Breast epithelium (tissue), 4 donors: ENCODE measurements around the gene CNTRL. TPM values are rescaled to one million over a fixed set of nuclear protein-coding genes. Genes with fewer than 3 reads are reported as not detected.

Source experiments
- DNase-seq, 2 donors: peaks; one replicate each; pipeline ENCODE4 v3.0.0-alpha.2; 2019; ENCODE audit warnings: low spot score in 2 of 2
- H3K27ac ChIP-seq, 2 donors: fragments of 200-600 bp; sonication (generic) in 1 of 2; one replicate each; pipeline ENCODE4 v1.5.1; 2016 to 2019; ENCODE audit warnings: mild to moderate bottlenecking in 1 of 2
- H3K27me3 ChIP-seq, 2 donors: fragments of 200-600 bp; sonication (generic) in 1 of 2; one replicate each; pipeline versions ENCODE4 v1.5.1 to v1.6.0; 2017 to 2019; ENCODE audit warnings: control low read depth in 1 of 2, mild to moderate bottlenecking in 1 of 2
- H3K36me3 ChIP-seq: fragments of 200-600 bp; one replicate; pipeline ENCODE4 v1.5.1; 2019
- H3K4me1 ChIP-seq, 2 donors: fragments of 200-600 bp; sonication (generic); one replicate each; pipeline ENCODE4 v1.5.1; 2016 to 2019; ENCODE audit warnings: control low read depth in 1 of 2
- H3K4me3 ChIP-seq, 3 donors: fragments of 200-600 bp; sonication (generic); 1 replicate in 2 of 3; 2 replicates in 1 of 3; pipeline ENCODE4 v1.5.1; 2016 to 2019; ENCODE audit warnings: mild to moderate bottlenecking in 3 of 3, moderate library complexity in 2 of 3
- H3K9me3 ChIP-seq, 2 donors: fragments of 200-600 bp; sonication (generic) in 1 of 2; one replicate each; pipeline ENCODE4 v1.5.1; 2016 to 2019; ENCODE audit warnings: control low read depth in 1 of 2
- CTCF ChIP-seq, 3 donors: fragments of 450-650 bp; IDR thresholded peaks; one replicate each; pipeline ENCODE4 v1.5.1; 2016 to 2017; ENCODE audit warnings: antibody characterized with exemption in 3 of 3, mild to moderate bottlenecking in 3 of 3, moderate library complexity in 3 of 3
- POLR2A ChIP-seq: fragments of 450-650 bp; IDR thresholded peaks from one replicate; pipeline ENCODE4 v1.6.1; 2016; ENCODE audit warnings: antibody characterized with exemption, mild to moderate bottlenecking, moderate library complexity
- POLR2AphosphoS5 ChIP-seq, 3 donors: sonication (generic); formaldehyde crosslinking; IDR thresholded peaks; one replicate each; pipeline ENCODE4 v1.6.1; 2017; ENCODE audit warnings: antibody characterized with exemption in 3 of 3
- intact Hi-C: fragments of 100-400 bp; cut with DNase I; formaldehyde crosslinking; loops from one replicate; pipeline ENCODE4 v1.15.1; 2023; ENCODE audit warnings: low total_unique reads
- total RNA-seq, 3 donors: library from RNA; depleted of rRNA; stranded (reverse); fragments of >200 nt; gene quantifications; one replicate each; pipeline ENCODE4 v1.1.0, GENCODE V29; 2016

Gene CNTRL
- total RNA-seq, 3 donors from 2014 or later = 18.4 to 26.8 (median 22.9) TPM

- Histone ChIP-seq H3K36me3 (no peaks in the 10 kb centered on the region), H3K27ac (no peak overlapping the region)
- TF ChIP-seq CTCF (IDR thresholded peaks at IDR 0.05) (no peak), POLR2AphosphoS5 (IDR thresholded peaks at IDR 0.05) (no peak), POLR2A (no peak)
Observed at GRCh38 chr9:121141306-121141705, 66.6 kb downstream of the CNTRL start.

GRCh38 chr9:121141706-121142105 is 67.0 kb downstream of the CNTRL start:
- DNase-seq = no peak
- Histone ChIP-seq H3K27ac (no peak overlapping the region), H3K4me3 (no peak overlapping the region), H3K27me3 (no peaks in the 10 kb centered on the region), H3K36me3 (no peaks in the 10 kb centered on the region), H3K4me1 (no peaks in the 10 kb centered on the region), H3K9me3 (no peaks in the 10 kb centered on the region)
- intact Hi-C loops = no loop called here
- TF ChIP-seq CTCF (IDR thresholded peaks at IDR 0.05) (no peak), POLR2A (no peak), POLR2AphosphoS5 (IDR thresholded peaks at IDR 0.05) (no peak)

More at GRCh38 chr9:121141306-121141705, 66.6 kb downstream of the CNTRL start:
- intact Hi-C loops = no loop called here
- Histone ChIP-seq H3K9me3 (no peaks in the 10 kb centered on the region), H3K27me3 (no peaks in the 10 kb centered on the region), H3K4me1 (no peaks in the 10 kb centered on the region), H3K4me3 (no peak overlapping the region)
- DNase-seq = no peak

- Histone ChIP-seq H3K27ac (no peak overlapping the region), H3K9me3 (no peaks in the 10 kb centered on the region), H3K27me3 (no peaks in the 10 kb centered on the region), H3K4me3 (no peak overlapping the region), H3K36me3 (no peaks in the 10 kb centered on the region), H3K4me1 (no peaks in the 10 kb centered on the region)
- DNase-seq = no peak
- intact Hi-C loops = no loop called here
- TF ChIP-seq CTCF (IDR thresholded peaks at IDR 0.05) (no peak), POLR2AphosphoS5 (IDR thresholded peaks at IDR 0.05) (no peak), POLR2A (no peak)
Observed at GRCh38 chr9:121143771-121144170, 69.0 kb downstream of the CNTRL start.

- Histone ChIP-seq H3K9me3 (no peaks in the 10 kb centered on the region), H3K36me3 (no peaks in the 10 kb centered on the region), H3K4me1 (no peaks in the 10 kb centered on the region), H3K27ac (no peak overlapping the region), H3K27me3 (no peaks in the 10 kb centered on the region), H3K4me3 (no peak overlapping the region)
- intact Hi-C loops = no loop called here
- TF ChIP-seq POLR2AphosphoS5 (IDR thresholded peaks at IDR 0.05) (no peak), CTCF (IDR thresholded peaks at IDR 0.05) (no peak), POLR2A (no peak)
- DNase-seq = no peak
Observed at GRCh38 chr9:121144482-121144881, 69.7 kb downstream of the CNTRL start.

- H3K4me1 ChIP-seq = no peaks in the 10 kb centered on the region
- H3K36me3 ChIP-seq = no peaks in the 10 kb centered on the region
- H3K27me3 ChIP-seq = no peaks in the 10 kb centered on the region
- DNase-seq = no peak
- H3K9me3 ChIP-seq = no peaks in the 10 kb centered on the region
- no peak overlapping the region for H3K4me3 ChIP-seq
- H3K27ac ChIP-seq = no peak overlapping the region
- intact Hi-C loops = no loop called here
- TF ChIP-seq CTCF (IDR thresholded peaks at IDR 0.05) = no peak
- TF ChIP-seq POLR2AphosphoS5 (IDR thresholded peaks at IDR 0.05) = no peak
- TF ChIP-seq POLR2A = no peak
Observed at GRCh38 chr9:121150188-121150587, 75.4 kb downstream of the CNTRL start.
